ENCODE measurements around the gene ROBO1.

DNA sequence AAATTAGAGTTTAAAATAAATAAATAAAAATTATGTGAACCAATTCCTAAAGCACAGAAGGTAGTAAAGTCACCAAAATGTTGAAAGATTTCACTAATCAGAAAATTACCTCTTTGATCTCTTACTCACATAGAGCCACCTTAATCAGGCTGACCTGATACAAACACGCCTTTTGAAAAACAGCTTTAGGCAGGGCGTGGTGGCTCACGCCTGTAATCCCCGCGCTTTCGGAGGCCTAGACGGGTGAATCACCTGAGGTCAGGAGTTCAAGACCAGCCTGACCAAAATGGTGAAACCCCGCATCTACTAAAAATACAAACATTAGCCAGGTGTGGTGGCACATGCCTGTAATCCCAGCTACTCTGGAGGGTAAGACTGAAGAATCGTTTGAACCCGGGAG lies 1197.3 kb downstream of the ROBO1 start:
- TF ChIP-seq CTCF (IDR thresholded peaks at IDR 0.05) (no peak), ZFX (IDR thresholded peaks at IDR 0.05; ENCODE audit: borderline replicate concordance) (no peak)
